Mammary epithelial cell (primary cell): ENCODE measurements around the gene TAS2R46.

Experiments
- CTCF ChIP-seq, 2 donors: IDR thresholded peaks in 1 of 2; conservative IDR thresholded peaks in 1 of 2; 2 replicates each; pipeline ENCODE4 v1.5.1; 2011 to 2012; ENCODE audit warnings: inconsistent platforms in 2 of 2, low read length in 2 of 2, mild to moderate bottlenecking in 2 of 2, control low read depth in 1 of 2, low read depth in 1 of 2; ENCODE audit not compliant: insufficient read depth in 1 of 2; ENCODE audit errors: extremely low read depth in 1 of 2
- EZH2 ChIP-seq: IDR thresholded peaks from 2 replicates; pipeline ENCODE4 v1.6.1; 2012; ENCODE audit warnings: low read length, inconsistent platforms, borderline replicate concordance

- TF ChIP-seq CTCF (conservative IDR thresholded peaks at IDR 0.05 in 1 of 2, IDR thresholded peaks at IDR 0.05 in 1 of 2; ENCODE audit: extremely low read depth in 1 of 2, insufficient read depth in 1 of 2, low read depth in 1 of 2, low read length in 2 of 2) (no peak), EZH2 (no peak)
Measured at GRCh38 chr12:11078246-11078645, 16.2 kb upstream of the TAS2R46 start.
